GM21423 (cell line): ENCODE data around the gene SATB2.

Source experiments
- ATAC-seq: cut with Tn5 transposase; IDR thresholded peaks from one replicate; pipeline ENCODE4 v1.9.1; 2021; ENCODE audit warnings: mild to moderate bottlenecking, moderate library complexity; ENCODE audit not compliant: unreplicated experiment

The SATB2 gene

GRCh38 chr2:199452991-199453379, 4.8 kb downstream of the SATB2 start:
- ATAC-seq = no peak

- no peak for ATAC-seq
Measured at GRCh38 chr2:199452260-199452990, 5.3 kb downstream of the SATB2 start.

GRCh38 chr2:199449956-199450355, 7.8 kb downstream of the SATB2 start:
- no peak for ATAC-seq

DNA sequence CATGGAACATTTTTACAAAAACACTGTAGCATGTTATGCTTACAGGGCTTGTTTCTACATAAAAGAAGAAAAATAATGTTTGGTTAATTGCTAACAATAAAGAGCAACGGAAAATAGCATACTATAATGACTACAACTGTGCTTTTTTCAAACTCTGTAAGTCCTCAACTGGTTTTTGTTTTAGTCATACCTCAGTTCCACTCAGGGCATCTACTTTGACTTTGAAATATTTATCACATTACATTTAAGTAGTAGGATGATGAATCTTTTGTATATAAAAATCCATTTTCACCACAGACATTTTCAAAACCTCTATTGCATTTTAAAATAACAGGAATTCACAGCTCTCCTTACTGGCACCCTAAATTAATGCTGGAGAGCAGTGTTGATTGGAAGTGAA, 8.3 kb downstream of the SATB2 start:
- no peak for ATAC-seq

DNA sequence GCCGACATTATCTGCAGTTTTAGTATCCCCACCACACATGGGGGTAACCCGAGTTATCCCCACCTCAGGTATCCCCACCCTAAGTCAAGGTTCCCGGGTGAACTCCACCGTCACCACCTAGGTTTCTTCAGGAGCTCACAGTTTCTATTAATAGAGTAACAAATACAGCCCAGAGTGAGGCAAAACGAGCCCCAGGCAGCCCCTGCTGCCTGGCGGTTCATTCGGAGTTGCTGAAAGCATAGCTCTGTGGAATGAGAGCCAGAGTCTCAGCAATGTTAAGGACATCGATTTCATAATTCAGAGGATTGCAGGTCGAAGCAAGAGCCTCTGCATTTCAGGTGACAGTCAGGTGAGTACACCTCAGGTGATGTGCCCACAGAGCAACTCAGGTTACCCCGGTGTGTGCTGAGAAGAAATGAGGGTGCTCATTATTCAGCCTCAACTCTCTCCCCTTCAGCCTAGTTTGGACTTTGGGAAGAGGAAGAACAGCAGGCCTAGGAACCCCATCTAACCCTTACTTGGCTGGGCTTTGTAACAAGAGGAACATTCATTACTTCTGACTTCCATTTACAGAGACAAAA, 10.7 kb downstream of the SATB2 start:
- no peak for ATAC-seq

GRCh38 chr2:199444749-199445148, 13.0 kb downstream of the SATB2 start:
- no peak for ATAC-seq

- no peak for ATAC-seq
Measured at GRCh38 chr2:199443589-199444130, 14.1 kb downstream of the SATB2 start.

DNA sequence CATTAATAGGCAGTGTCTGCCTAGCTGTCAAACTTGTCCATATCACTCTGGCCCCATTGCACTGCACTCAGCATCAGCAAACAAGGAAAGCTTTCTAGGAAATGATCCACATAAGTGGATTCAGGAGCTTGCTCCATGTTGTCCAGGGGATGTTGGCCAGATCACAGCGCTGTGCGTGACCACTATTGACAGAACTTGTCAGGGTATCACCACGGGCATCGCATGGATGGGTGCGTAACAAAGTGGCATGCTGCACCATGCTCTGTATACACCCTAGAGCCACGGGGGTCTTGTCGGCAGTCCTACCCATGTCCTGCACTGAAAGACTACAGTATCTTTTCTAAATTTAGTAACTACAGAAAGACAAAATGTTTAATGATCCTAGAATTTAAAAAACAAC, 15.6 kb downstream of the SATB2 start:
- no peak for ATAC-seq

GRCh38 chr2:199441759-199442158, 16.0 kb downstream of the SATB2 start:
- ATAC-seq = no peak

DNA sequence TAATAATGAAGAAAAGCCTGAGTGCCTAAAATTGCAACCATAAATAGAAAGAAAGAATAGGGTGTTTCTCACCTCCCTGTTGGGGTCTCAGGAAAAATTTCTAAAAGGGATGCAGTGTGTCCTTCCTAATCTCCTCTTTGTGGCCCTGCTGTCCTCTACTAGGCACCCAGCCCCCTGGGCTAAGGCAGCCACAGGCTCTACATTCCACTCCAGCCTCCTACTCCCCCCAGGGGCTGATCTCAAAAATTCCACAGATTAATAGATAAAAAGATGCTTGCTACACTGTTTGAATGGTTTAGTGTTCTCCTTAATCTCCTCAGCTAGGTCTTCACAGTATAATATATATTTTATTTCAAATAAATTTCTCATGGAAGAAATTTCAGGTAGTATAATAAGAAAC, 17.6 kb downstream of the SATB2 start:
- ATAC-seq = no peak

DNA sequence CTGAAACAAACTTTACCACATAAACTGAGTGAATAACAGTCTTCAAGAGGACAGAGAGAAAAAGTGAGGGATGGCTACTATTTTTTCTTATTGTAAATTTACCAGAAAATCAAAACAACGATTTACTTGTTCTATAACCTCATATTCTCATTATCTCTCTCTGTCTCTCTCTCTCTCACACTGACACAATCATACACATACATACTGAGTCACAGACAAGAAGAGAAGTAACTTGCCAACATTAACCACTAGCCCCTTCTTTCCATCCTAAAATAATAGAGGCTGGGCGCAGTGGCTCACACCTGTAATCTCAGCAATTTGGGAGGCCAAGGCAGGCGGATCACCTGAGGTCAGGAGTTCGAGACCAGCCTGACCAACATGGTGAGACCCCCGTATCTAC, 18.2 kb downstream of the SATB2 start:
- ATAC-seq = no peak

GRCh38 chr2:199439066-199439465, 18.7 kb downstream of the SATB2 start:
- ATAC-seq = no peak

DNA sequence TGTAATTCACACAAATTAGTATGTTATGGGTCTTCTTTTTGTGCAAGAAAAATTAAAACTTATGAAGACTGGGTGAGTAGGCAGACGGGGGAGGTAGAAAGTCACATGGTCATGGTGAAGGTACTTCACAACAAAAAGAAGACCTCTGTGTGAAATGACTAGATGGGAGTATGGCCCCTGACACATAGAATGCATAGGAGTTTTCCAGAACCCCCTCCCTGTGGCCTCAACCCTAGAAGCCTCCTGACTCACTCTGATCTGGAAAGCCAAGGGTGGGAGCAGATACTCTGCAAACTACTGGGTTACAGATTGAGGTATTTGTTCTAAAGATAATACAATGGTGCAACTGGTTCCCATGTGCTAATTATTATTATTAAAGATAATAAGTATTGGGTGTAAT, 23.2 kb downstream of the SATB2 start:
- no peak for ATAC-seq

GRCh38 chr2:199433204-199433832, 24.4 kb downstream of the SATB2 start:
- no peak for ATAC-seq

- ATAC-seq = no peak
Measured at GRCh38 chr2:199431746-199432213, 26.0 kb downstream of the SATB2 start.

DNA sequence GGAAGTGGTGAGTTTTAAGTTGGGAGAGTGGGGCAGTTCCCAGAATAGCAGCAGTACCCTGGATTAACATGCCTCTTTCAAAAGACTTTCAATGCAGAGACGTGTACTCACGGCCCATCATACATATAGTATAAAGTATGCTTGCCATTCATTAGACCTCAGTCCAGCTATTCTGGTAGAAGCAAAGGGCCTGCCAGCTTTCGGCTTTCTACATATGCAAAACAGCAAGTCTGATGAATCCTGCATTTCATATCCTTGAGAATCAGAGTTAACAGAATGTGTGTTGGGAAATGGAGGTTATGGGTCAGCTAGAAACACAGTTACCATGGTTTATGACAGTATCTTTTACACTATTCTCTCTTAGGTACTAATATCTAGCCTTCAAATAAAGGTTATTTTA, 27.5 kb downstream of the SATB2 start:
- no peak for ATAC-seq

GRCh38 chr2:199428291-199428690, 29.4 kb downstream of the SATB2 start:
- ATAC-seq = no peak

- ATAC-seq = no peak
Measured at GRCh38 chr2:199424160-199424559, 33.6 kb downstream of the SATB2 start.

- ATAC-seq = no peak
Measured at GRCh38 chr2:199419428-199419827, 38.3 kb downstream of the SATB2 start.

DNA sequence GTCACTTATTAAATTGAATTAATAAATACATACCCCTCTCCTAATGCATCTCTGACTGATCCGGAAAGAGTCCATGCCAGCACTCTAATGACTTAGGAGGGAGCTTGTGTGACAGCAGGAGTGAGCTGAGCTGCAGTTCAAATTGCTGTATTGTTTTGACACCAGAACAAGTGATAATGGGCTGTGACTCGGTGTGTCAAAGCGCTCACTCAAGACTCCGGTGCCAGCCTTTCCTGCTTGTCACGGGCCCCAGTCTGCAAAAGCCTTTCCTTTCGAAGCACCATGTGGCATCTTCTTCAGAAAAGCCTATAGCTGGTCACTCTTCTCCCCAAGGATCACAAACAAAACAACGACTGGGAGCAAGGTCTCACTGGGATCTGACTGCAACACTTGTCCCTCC, 43.3 kb downstream of the SATB2 start:
- no peak for ATAC-seq

GRCh38 chr2:199414001-199414400, 43.7 kb downstream of the SATB2 start:
- no peak for ATAC-seq
